ENCODE results near the gene SORBS1.

SORBS1 gene

GRCh38 chr10:95276367-95277200 lies 284.6 kb downstream of the SORBS1 start:
- Histone ChIP-seq H3K4me3 (ENCODE audit: low read length) (no peak overlapping the region), H2AK5ac (ENCODE audit: low read length) (peak overlapping the region; percentile 27), H3K56ac (ENCODE audit: low read length) (peak overlapping the region; percentile 20), H3K79me1 (ENCODE audit: low read length) (peaks cover 32% of the 10 kb centered on the region), H3K18ac (ENCODE audit: low read length) (peak overlapping the region; percentile 34), H2BK15ac (replicated peaks; ENCODE audit: low read depth) (no peak overlapping the region), H2BK120ac (ENCODE audit: low read depth, low read length) (no peak overlapping the region), H4K8ac (ENCODE audit: low read depth, low read length) (no peak overlapping the region), H3K23ac (ENCODE audit: low read length) (no peak overlapping the region), H3K9ac (ENCODE audit: low read length) (no peak overlapping the region), H4K5ac (ENCODE audit: low read length) (no peak overlapping the region), H3K36me3 (ENCODE audit: control insufficient read depth, insufficient read depth, low read length) (no peaks in the 10 kb centered on the region), H3K27ac (ENCODE audit: low read depth, low read length) (peak overlapping the region; percentile 64), H3K4me1 (ENCODE audit: control insufficient read depth, low read depth, low read length) (peaks cover 32% of the 10 kb centered on the region), H2BK5ac (ENCODE audit: low read length) (peak overlapping the region; percentile 25), H3K27me3 (ENCODE audit: insufficient read depth, low read length, poor library complexity) (no peaks in the 10 kb centered on the region), H3K4me2 (ENCODE audit: low read length) (no peak overlapping the region), H3K79me2 (ENCODE audit: control insufficient read depth, insufficient read depth, low read length) (peaks cover 70% of the 10 kb centered on the region), H3K4ac (ENCODE audit: low read depth, low read length) (peak overlapping the region; percentile 59)
- whole genome bisulfite sequencing (ENCODE audit: extremely low coverage, insufficient coverage, low lambda C conversion rate): no CpG with 5 or more reads among the region's 8 CpGs
- DNase-seq: no peak

GRCh38 chr10:95275726-95276366 lies 285.3 kb downstream of the SORBS1 start:
- WGBS (ENCODE audit: extremely low coverage, insufficient coverage, low lambda C conversion rate): no CpG with 5 or more reads among the region's 1 CpG
- no peak overlapping the region for H3K4me3 ChIP-seq (ENCODE audit: low read length)
- H2AK5ac ChIP-seq (ENCODE audit: low read length): peak overlapping the region; percentile 27
- no peak overlapping the region for H2BK15ac ChIP-seq (replicated peaks; ENCODE audit: low read depth)
- H3K27ac ChIP-seq (ENCODE audit: low read depth, low read length): peak overlapping the region; percentile 33
- no peak overlapping the region for H3K4me2 ChIP-seq (ENCODE audit: low read length)
- peaks cover 30% of the 10 kb centered on the region for H3K79me1 ChIP-seq (ENCODE audit: low read length)
- H4K8ac ChIP-seq (ENCODE audit: low read depth, low read length): no peak overlapping the region
- peaks cover 31% of the 10 kb centered on the region for H3K4me1 ChIP-seq (ENCODE audit: control insufficient read depth, low read depth, low read length)
- H3K36me3 ChIP-seq (ENCODE audit: control insufficient read depth, insufficient read depth, low read length): no peaks in the 10 kb centered on the region
- no peak overlapping the region for H3K18ac ChIP-seq (ENCODE audit: low read length)
- no peaks in the 10 kb centered on the region for H3K27me3 ChIP-seq (ENCODE audit: insufficient read depth, low read length, poor library complexity)
- no peak overlapping the region for H3K56ac ChIP-seq (ENCODE audit: low read length)
- no peak overlapping the region for H3K23ac ChIP-seq (ENCODE audit: low read length)
- H3K79me2 ChIP-seq (ENCODE audit: control insufficient read depth, insufficient read depth, low read length): peaks cover 67% of the 10 kb centered on the region
- no peak overlapping the region for H4K5ac ChIP-seq (ENCODE audit: low read length)
- H2BK120ac ChIP-seq (ENCODE audit: low read depth, low read length): no peak overlapping the region
- H3K4ac ChIP-seq (ENCODE audit: low read depth, low read length): peak overlapping the region; percentile 59
- DNase-seq: no peak
- H3K9ac ChIP-seq (ENCODE audit: low read length): no peak overlapping the region
- peak overlapping the region; percentile 25 for H2BK5ac ChIP-seq (ENCODE audit: low read length)

- Histone ChIP-seq H3K27ac (ENCODE audit: low read depth, low read length) (no peak overlapping the region), H2AK5ac (ENCODE audit: low read length) (no peak overlapping the region), H3K79me2 (ENCODE audit: control insufficient read depth, insufficient read depth, low read length) (peaks cover 50% of the 10 kb centered on the region), H3K23ac (ENCODE audit: low read length) (no peak overlapping the region), H2BK5ac (ENCODE audit: low read length) (no peak overlapping the region), H3K9ac (ENCODE audit: low read length) (no peak overlapping the region), H3K4me3 (ENCODE audit: low read length) (no peak overlapping the region), H2BK15ac (replicated peaks; ENCODE audit: low read depth) (no peak overlapping the region), H3K4ac (ENCODE audit: low read depth, low read length) (no peak overlapping the region), H3K27me3 (ENCODE audit: insufficient read depth, low read length, poor library complexity) (no peaks in the 10 kb centered on the region), H3K36me3 (ENCODE audit: control insufficient read depth, insufficient read depth, low read length) (no peaks in the 10 kb centered on the region), H3K4me1 (ENCODE audit: control insufficient read depth, low read depth, low read length) (peaks cover 29% of the 10 kb centered on the region), H4K5ac (ENCODE audit: low read length) (no peak overlapping the region), H3K18ac (ENCODE audit: low read length) (no peak overlapping the region), H3K79me1 (ENCODE audit: low read length) (peaks cover 25% of the 10 kb centered on the region), H4K8ac (ENCODE audit: low read depth, low read length) (no peak overlapping the region), H3K56ac (ENCODE audit: low read length) (peak overlapping the region; percentile 59), H2BK120ac (ENCODE audit: low read depth, low read length) (no peak overlapping the region), H3K4me2 (ENCODE audit: low read length) (no peak overlapping the region)
- peak; percentile 62 for DNase-seq
- WGBS (ENCODE audit: extremely low coverage, insufficient coverage, low lambda C conversion rate): no CpG with 5 or more reads among the region's 13 CpGs
Observed at GRCh38 chr10:95273393-95274312, 287.5 kb downstream of the SORBS1 start.

GRCh38 chr10:95268438-95268837 lies 292.7 kb downstream of the SORBS1 start:
- Histone ChIP-seq H2BK120ac (ENCODE audit: low read depth, low read length) (no peak overlapping the region), H3K27me3 (ENCODE audit: insufficient read depth, low read length, poor library complexity) (no peaks in the 10 kb centered on the region), H3K18ac (ENCODE audit: low read length) (no peak overlapping the region), H3K4me1 (ENCODE audit: control insufficient read depth, low read depth, low read length) (peaks cover 22% of the 10 kb centered on the region), H4K8ac (ENCODE audit: low read depth, low read length) (no peak overlapping the region), H3K27ac (ENCODE audit: low read depth, low read length) (no peak overlapping the region), H3K23ac (ENCODE audit: low read length) (peak overlapping the region; percentile 33), H3K4me2 (ENCODE audit: low read length) (no peak overlapping the region), H3K9ac (ENCODE audit: low read length) (peak overlapping the region; percentile 14), H2BK5ac (ENCODE audit: low read length) (peak overlapping the region; percentile 53), H2AK5ac (ENCODE audit: low read length) (no peak overlapping the region), H3K4me3 (ENCODE audit: low read length) (no peak overlapping the region), H4K5ac (ENCODE audit: low read length) (no peak overlapping the region), H3K56ac (ENCODE audit: low read length) (peak overlapping the region; percentile 44), H3K4ac (ENCODE audit: low read depth, low read length) (no peak overlapping the region), H3K36me3 (ENCODE audit: control insufficient read depth, insufficient read depth, low read length) (no peaks in the 10 kb centered on the region), H3K79me1 (ENCODE audit: low read length) (peaks cover 9% of the 10 kb centered on the region), H3K79me2 (ENCODE audit: control insufficient read depth, insufficient read depth, low read length) (peaks cover 8% of the 10 kb centered on the region), H2BK15ac (replicated peaks; ENCODE audit: low read depth) (no peak overlapping the region)
- no CpG with 5 or more reads among the region's 12 CpGs for WGBS (ENCODE audit: extremely low coverage, insufficient coverage, low lambda C conversion rate)
- DNase-seq: peak; percentile 95

- H3K36me3 ChIP-seq (ENCODE audit: control insufficient read depth, insufficient read depth, low read length): peaks cover 2% of the 10 kb centered on the region
Observed at GRCh38 chr10:95267251-95267650, 293.9 kb downstream of the SORBS1 start.

More at GRCh38 chr10:95267251-95267650, 293.9 kb downstream of the SORBS1 start:
- Histone ChIP-seq H3K4ac (ENCODE audit: low read depth, low read length) (no peak overlapping the region), H3K79me2 (ENCODE audit: control insufficient read depth, insufficient read depth, low read length) (peaks cover 3% of the 10 kb centered on the region), H3K4me3 (ENCODE audit: low read length) (no peak overlapping the region), H3K9ac (ENCODE audit: low read length) (no peak overlapping the region), H2BK15ac (replicated peaks; ENCODE audit: low read depth) (no peak overlapping the region), H3K56ac (ENCODE audit: low read length) (no peak overlapping the region), H2BK120ac (ENCODE audit: low read depth, low read length) (no peak overlapping the region), H3K27ac (ENCODE audit: low read depth, low read length) (no peak overlapping the region), H2BK5ac (ENCODE audit: low read length) (no peak overlapping the region), H3K18ac (ENCODE audit: low read length) (no peak overlapping the region), H3K27me3 (ENCODE audit: insufficient read depth, low read length, poor library complexity) (no peaks in the 10 kb centered on the region), H2AK5ac (ENCODE audit: low read length) (no peak overlapping the region), H3K4me1 (ENCODE audit: control insufficient read depth, low read depth, low read length) (peaks cover 20% of the 10 kb centered on the region), H4K5ac (ENCODE audit: low read length) (no peak overlapping the region), H4K8ac (ENCODE audit: low read depth, low read length) (no peak overlapping the region), H3K23ac (ENCODE audit: low read length) (no peak overlapping the region), H3K4me2 (ENCODE audit: low read length) (no peak overlapping the region), H3K79me1 (ENCODE audit: low read length) (peaks cover 5% of the 10 kb centered on the region)
- 100% methylated on average over 1 of the region's 3 CpGs for WGBS (ENCODE audit: extremely low coverage, insufficient coverage, low lambda C conversion rate)
- no peak for DNase-seq

All from mesendoderm (in vitro differentiated cells).